Fibroblast of lung (primary cell): ENCODE results near the gene LUC7L3. TPM values are rescaled to one million over a fixed set of nuclear protein-coding genes. Genes with fewer than 3 reads are reported as not detected.

Experiments used
- DNase-seq, 2 donors: peaks; one replicate each; pipeline versions ENCODE4 v3.0.0 to v3.0.0-alpha.2; 2010; ENCODE audit warnings: low read depth in 2 of 2
- H2AFZ ChIP-seq: 2 replicates; pipeline ENCODE4 v1.5.1; 2012; ENCODE audit warnings: low read length, control low read depth, inconsistent platforms
- H3K27ac ChIP-seq: 2 replicates; pipeline ENCODE4 v1.5.1; 2011; ENCODE audit warnings: low read length, control low read depth; ENCODE audit not compliant: insufficient read depth
- H3K27me3 ChIP-seq: 2 replicates; pipeline ENCODE4 v1.5.1; 2011; ENCODE audit warnings: mild to moderate bottlenecking, low read length; ENCODE audit not compliant: control insufficient read depth, insufficient read depth
- H3K36me3 ChIP-seq: 2 replicates; pipeline ENCODE4 v1.5.1; 2011; ENCODE audit warnings: low read length; ENCODE audit not compliant: control insufficient read depth, insufficient read depth
- H3K4me1 ChIP-seq: 2 replicates; pipeline ENCODE4 v1.5.1; 2011; ENCODE audit warnings: low read length; ENCODE audit not compliant: control insufficient read depth, insufficient read depth; ENCODE audit errors: extremely low read depth
- H3K4me2 ChIP-seq: 2 replicates; pipeline ENCODE4 v1.5.1; 2011; ENCODE audit warnings: low read length, control low read depth; ENCODE audit not compliant: insufficient read depth; ENCODE audit errors: extremely low read depth
- H3K4me3 ChIP-seq, 4 experiments: fragments of 200-600 bp in 1 of 4; sonication (generic) in 1 of 4; replicated peaks in 1 of 4; 2 replicates each; pipeline ENCODE4 v1.5.1; 2011 to 2016; ENCODE audit warnings: low read length in 4 of 4, low read depth in 3 of 4, mild to moderate bottlenecking in 3 of 4, control low read depth in 2 of 4, inconsistent platforms in 1 of 4, mixed read lengths in 1 of 4; ENCODE audit not compliant: insufficient read depth in 1 of 4; ENCODE audit errors: control extremely low read depth in 1 of 4
- H3K79me2 ChIP-seq: 2 replicates; pipeline ENCODE4 v1.5.1; 2012; ENCODE audit warnings: mild to moderate bottlenecking, low read length, inconsistent platforms; ENCODE audit not compliant: control insufficient read depth, insufficient read depth
- H3K9ac ChIP-seq: 2 replicates; pipeline ENCODE4 v1.5.1; 2011; ENCODE audit warnings: mild to moderate bottlenecking, low read length, control low read depth; ENCODE audit not compliant: insufficient read depth
- H3K9me3 ChIP-seq: 2 replicates; pipeline ENCODE4 v1.5.1; 2012; ENCODE audit warnings: low read depth, low read length; ENCODE audit not compliant: control insufficient read depth, insufficient read depth
- H4K20me1 ChIP-seq: 2 replicates; pipeline ENCODE4 v1.5.1; 2011; ENCODE audit warnings: low read length; ENCODE audit not compliant: control insufficient read depth, insufficient read depth; ENCODE audit errors: extremely low read depth
- EZH2 ChIP-seq: IDR thresholded peaks from 2 replicates; pipeline ENCODE4 v1.5.1; 2012; ENCODE audit warnings: low read length, control low read depth, mild to moderate bottlenecking; ENCODE audit errors: missing control alignments
- polyA minus RNA-seq: library from RNA; depleted of rRNA, polyadenylated mRNA; stranded (reverse); fragments of >200 nt; gene quantifications from 2 replicates; pipeline ENCODE4 v1.2.3, GENCODE V29; 2011; ENCODE audit warnings: low replicate concordance
- polyA plus RNA-seq, 2 donors: library from polyadenylated mRNA; depleted of rRNA in 1 of 2; stranded (reverse) in 1 of 2; unstranded in 1 of 2; fragments of >200 nt; gene quantifications; 2 replicates each; pipeline ENCODE4 v1.2.1, GENCODE V29; 2011 to 2012; ENCODE audit warnings: missing spikeins in 1 of 2
- total RNA-seq: library from RNA; depleted of rRNA; stranded (reverse); fragments of >200 nt; gene quantifications from 2 replicates; pipeline ENCODE4 v1.2.1, GENCODE V29; 2014
- TF ChIP-seq, protein P1 (sequence below), 2 donors: IDR thresholded peaks in 1 of 2; conservative IDR thresholded peaks in 1 of 2; 1 replicate in 1 of 2; 2 replicates in 1 of 2; pipeline ENCODE4 v1.5.1; 2011 to 2012; ENCODE audit warnings: low read length in 2 of 2, control low read depth in 1 of 2, inconsistent platforms in 1 of 2, low read depth in 1 of 2, mild to moderate bottlenecking in 1 of 2

LUC7L3 gene, protein sequence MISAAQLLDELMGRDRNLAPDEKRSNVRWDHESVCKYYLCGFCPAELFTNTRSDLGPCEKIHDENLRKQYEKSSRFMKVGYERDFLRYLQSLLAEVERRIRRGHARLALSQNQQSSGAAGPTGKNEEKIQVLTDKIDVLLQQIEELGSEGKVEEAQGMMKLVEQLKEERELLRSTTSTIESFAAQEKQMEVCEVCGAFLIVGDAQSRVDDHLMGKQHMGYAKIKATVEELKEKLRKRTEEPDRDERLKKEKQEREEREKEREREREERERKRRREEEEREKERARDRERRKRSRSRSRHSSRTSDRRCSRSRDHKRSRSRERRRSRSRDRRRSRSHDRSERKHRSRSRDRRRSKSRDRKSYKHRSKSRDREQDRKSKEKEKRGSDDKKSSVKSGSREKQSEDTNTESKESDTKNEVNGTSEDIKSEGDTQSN
- total RNA-seq (23.9 and 35.2 TPM in 2 replicates), polyA plus RNA-seq (45.2 and 56.5 TPM in 2 replicates), polyA minus RNA-seq (4.3 and 26.2 TPM in 2 replicates)
- polyA plus RNA-seq (2012): 57.3 and 61.3 TPM in 2 replicates

DNA sequence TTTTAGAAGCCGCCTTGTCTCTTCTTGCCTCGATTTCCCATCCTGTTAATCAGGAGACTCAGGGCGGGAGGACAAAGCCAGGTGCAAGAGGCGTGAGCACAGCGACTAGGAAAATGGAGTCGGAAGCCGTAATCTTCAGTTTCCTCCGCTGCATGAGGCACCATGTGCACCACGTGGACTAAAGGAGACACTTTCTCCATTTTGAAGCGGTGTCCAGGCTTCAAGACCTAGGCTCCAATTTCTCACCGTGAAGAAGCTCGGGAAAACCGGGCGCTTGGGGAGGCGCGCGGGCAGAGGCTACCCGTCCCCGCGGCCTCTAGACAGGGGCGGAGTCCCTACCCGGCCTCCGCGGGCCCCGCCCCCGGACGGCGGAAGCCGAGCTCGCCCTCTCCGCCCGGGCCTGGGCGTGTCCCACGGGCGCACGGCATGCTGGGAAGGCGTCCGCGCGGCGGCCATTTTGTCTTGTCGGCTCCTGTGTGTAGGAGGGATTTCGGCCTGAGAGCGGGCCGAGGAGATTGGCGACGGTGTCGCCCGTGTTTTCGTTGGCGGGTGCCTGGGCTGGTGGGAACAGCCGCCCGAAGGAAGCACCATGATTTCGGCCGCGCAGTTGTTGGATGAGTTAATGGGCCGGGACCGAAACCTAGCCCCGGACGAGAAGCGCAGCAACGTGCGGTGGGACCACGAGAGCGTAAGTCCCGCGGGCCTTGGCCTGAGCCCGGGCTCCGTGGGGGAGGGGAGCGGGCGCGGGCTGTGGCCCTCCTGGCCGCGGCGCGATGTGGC lies at the start of gene LUC7L3:
TSS of gene LUC7L3 (plus strand) at position 460 of the 780 bp plus-strand sequence. CDS start at position 590, 130 bp downstream.
- H3K4me3 ChIP-seq: peak within 1 kb of the TSS; percentile 61 to 94 (median 90)
- H3K9ac ChIP-seq: peak within 1 kb of the TSS; percentile 98
- peaks cover 11% of the 10 kb centered on the region for H3K4me1 ChIP-seq
- no peaks in the 10 kb centered on the region for H3K36me3 ChIP-seq
- peak within 1 kb of the TSS; percentile 98 for H3K4me2 ChIP-seq
- H4K20me1 ChIP-seq: peaks cover 9% of the 10 kb centered on the region
- peak within 1 kb of the TSS; percentile 97 for H3K27ac ChIP-seq
- no peaks in the 10 kb centered on the region for H3K27me3 ChIP-seq
- DNase-seq: peak; percentile 91 to 94
- H3K9me3 ChIP-seq: no peaks in the 10 kb centered on the region
- H3K79me2 ChIP-seq: peaks cover 49% of the 10 kb centered on the region
- TF ChIP-seq EZH2: no peak
- H2AFZ ChIP-seq: peak within 1 kb of the TSS; percentile 95

DNA sequence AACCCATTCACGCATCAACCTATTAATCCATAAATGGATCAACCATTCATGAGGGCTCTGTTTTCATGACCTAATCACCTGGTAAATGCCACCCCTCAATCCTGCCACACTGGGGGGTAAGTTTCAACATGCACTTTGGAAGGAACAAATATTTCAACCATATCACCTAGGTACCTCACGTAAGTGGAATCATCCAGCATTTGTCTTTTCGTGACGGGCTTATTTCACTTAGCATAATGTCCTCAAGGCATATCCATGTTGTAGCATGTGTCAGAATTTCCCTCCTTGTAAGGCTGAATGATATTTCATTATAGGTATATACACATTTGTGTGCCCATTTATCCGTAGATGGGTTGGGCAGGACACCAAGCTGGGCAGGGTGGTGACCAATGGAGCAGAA lies 47.3 kb upstream of the LUC7L3 start:
- no peak overlapping the region for H3K4me2 ChIP-seq
- H3K9me3 ChIP-seq: no peaks in the 10 kb centered on the region
- no peak for TF ChIP-seq EZH2
- TF ChIP-seq, protein P1, sequence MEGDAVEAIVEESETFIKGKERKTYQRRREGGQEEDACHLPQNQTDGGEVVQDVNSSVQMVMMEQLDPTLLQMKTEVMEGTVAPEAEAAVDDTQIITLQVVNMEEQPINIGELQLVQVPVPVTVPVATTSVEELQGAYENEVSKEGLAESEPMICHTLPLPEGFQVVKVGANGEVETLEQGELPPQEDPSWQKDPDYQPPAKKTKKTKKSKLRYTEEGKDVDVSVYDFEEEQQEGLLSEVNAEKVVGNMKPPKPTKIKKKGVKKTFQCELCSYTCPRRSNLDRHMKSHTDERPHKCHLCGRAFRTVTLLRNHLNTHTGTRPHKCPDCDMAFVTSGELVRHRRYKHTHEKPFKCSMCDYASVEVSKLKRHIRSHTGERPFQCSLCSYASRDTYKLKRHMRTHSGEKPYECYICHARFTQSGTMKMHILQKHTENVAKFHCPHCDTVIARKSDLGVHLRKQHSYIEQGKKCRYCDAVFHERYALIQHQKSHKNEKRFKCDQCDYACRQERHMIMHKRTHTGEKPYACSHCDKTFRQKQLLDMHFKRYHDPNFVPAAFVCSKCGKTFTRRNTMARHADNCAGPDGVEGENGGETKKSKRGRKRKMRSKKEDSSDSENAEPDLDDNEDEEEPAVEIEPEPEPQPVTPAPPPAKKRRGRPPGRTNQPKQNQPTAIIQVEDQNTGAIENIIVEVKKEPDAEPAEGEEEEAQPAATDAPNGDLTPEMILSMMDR (conservative IDR thresholded peaks at IDR 0.05 in 1 of 2, IDR thresholded peaks at IDR 0.05 in 1 of 2; ENCODE audit: low read depth in 1 of 2, low read length in 2 of 2): no peak
- no peak overlapping the region for H3K27ac ChIP-seq
- H2AFZ ChIP-seq: no peak overlapping the region
- no peaks in the 10 kb centered on the region for H3K79me2 ChIP-seq
- H3K9ac ChIP-seq: no peak overlapping the region
- H3K27me3 ChIP-seq: no peaks in the 10 kb centered on the region
- H3K4me3 ChIP-seq: no peak overlapping the region
- no peak for DNase-seq
- H4K20me1 ChIP-seq: no peaks in the 10 kb centered on the region
- peaks cover 13% of the 10 kb centered on the region for H3K4me1 ChIP-seq
- no peaks in the 10 kb centered on the region for H3K36me3 ChIP-seq

DNA sequence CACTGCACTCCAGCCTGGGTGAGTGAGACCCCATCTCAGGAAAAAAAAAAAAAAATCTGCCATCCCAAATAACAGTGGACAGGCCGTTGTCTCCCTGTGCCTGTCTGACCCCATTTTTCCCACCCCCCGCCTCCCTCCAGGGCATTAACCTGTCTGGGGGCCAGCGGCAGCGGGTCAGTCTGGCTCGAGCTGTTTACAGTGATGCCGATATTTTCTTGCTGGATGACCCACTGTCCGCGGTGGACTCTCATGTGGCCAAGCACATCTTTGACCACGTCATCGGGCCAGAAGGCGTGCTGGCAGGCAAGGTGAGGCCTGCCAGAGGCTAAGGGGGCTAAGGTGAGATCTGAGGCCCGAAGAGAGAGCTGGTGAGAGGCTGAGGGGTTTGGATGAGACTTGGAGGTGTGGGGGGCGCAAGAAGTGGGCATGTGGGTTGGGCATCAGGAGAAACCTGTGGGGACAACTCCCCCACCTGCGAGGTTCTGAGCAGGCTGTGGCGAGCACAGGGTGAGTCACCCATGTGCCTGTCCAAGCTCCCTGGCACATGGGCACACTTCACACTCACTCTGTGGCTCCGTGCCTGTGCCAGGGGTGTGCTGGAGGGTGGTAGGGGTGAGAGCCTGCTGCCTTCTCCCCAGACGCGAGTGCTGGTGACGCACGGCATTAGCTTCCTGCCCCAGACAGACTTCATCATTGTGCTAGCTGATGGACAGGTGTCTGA lies 46.4 kb upstream of the LUC7L3 start:
- Histone ChIP-seq H3K79me2 (no peaks in the 10 kb centered on the region), H3K27me3 (no peaks in the 10 kb centered on the region), H3K36me3 (no peaks in the 10 kb centered on the region), H3K4me1 (peaks cover 9% of the 10 kb centered on the region), H3K4me2 (no peak overlapping the region), H3K9ac (no peak overlapping the region), H2AFZ (no peak overlapping the region), H3K4me3 (no peak overlapping the region), H3K27ac (no peak overlapping the region), H3K9me3 (no peaks in the 10 kb centered on the region), H4K20me1 (no peaks in the 10 kb centered on the region)
- no peak for DNase-seq
- TF ChIP-seq, protein P1 (conservative IDR thresholded peaks at IDR 0.05 in 1 of 2, IDR thresholded peaks at IDR 0.05 in 1 of 2; ENCODE audit: low read depth in 1 of 2, low read length in 2 of 2): no peak
- no peak for TF ChIP-seq EZH2
